ENCODE results near the gene PCA3.

DNA sequence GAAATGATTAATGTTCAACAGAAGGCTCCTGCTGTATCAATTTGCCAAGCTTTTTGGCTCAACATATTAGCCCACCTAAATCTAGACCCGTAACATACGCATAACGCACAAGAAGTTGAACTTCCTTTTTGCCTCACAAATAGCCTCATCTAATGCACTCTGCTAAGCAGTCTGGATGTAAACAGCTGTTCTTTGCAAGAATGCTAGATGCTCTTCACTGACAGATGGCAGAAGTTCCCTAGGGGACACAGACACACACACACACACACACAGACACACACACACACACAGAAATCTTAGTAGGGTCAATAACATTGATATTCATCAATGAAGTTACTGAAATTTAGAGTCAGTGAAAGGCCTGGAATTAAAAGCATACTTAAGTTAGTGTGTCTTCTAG is 13.2 kb upstream of the PCA3 start:
- TF ChIP-seq, protein P1, sequence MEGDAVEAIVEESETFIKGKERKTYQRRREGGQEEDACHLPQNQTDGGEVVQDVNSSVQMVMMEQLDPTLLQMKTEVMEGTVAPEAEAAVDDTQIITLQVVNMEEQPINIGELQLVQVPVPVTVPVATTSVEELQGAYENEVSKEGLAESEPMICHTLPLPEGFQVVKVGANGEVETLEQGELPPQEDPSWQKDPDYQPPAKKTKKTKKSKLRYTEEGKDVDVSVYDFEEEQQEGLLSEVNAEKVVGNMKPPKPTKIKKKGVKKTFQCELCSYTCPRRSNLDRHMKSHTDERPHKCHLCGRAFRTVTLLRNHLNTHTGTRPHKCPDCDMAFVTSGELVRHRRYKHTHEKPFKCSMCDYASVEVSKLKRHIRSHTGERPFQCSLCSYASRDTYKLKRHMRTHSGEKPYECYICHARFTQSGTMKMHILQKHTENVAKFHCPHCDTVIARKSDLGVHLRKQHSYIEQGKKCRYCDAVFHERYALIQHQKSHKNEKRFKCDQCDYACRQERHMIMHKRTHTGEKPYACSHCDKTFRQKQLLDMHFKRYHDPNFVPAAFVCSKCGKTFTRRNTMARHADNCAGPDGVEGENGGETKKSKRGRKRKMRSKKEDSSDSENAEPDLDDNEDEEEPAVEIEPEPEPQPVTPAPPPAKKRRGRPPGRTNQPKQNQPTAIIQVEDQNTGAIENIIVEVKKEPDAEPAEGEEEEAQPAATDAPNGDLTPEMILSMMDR (IDR thresholded peaks at IDR 0.05), result no peak
- TF ChIP-seq POLR2A (IDR thresholded peaks at IDR 0.05), result no peak
